GM21367 (cell line): ENCODE data around the gene FRMD5.

Source experiments
- ATAC-seq: cut with Tn5 transposase; IDR thresholded peaks from one replicate; pipeline ENCODE4 v1.9.1; 2021; ENCODE audit not compliant: unreplicated experiment

FRMD5 gene

DNA sequence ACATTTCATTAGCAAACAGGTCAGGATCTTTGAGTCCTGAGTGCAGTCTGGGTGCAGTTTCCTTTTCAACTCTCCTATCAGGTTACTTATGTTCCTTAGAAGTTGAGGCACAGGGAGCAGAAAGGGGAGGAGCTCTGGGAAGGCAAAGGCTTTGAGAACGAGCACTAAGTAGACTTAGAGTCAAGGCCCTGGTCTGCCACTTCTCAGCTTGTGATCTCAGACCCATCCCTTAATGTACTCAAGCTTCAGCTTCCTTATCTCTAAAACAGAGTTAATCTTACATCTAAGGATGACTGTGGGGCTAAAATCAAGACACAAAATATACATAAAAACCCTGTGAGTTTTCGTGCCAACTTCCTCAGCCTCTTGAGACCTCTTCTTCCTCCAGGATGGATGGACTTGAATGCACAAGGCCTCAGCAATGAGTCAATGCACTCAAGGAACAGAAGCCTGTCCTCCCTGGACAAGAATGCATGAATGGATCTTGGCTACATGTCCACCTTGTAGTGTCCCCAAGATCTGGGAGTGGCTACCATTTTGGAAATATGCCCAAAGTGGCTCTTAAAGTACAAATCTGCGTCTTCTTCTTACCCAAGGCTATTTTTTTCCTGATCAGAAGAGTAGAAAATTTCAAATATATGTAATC is 263.2 kb downstream of the FRMD5 start:
- ATAC-seq, result no peak

GRCh38 chr15:43931119-43931518 is 264.0 kb downstream of the FRMD5 start:
- ATAC-seq, result no peak

DNA sequence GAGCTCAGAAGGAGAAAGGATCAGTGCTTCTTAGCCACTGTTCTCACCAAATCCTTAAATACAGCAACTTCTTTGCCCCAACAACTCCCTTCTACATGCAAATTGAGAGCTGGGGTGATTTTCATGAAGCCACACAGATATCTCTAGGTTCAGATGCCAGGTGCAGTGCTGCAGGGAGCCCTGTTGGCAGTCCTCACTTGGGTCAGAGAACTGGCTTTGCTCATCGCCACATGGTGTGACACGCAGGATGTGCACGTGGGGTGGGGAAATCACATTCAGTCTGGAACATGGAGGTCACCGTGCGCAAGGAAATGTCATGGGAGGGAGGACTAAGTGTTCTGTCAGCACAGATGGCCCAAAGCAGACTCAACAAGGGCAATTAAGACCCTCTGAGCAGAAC is 264.5 kb downstream of the FRMD5 start:
- ATAC-seq, result no peak

GRCh38 chr15:43930079-43930478 is 265.0 kb downstream of the FRMD5 start:
- ATAC-seq, result no peak

- ATAC-seq, result no peak
Observed at GRCh38 chr15:43928152-43928551, 266.9 kb downstream of the FRMD5 start.

DNA sequence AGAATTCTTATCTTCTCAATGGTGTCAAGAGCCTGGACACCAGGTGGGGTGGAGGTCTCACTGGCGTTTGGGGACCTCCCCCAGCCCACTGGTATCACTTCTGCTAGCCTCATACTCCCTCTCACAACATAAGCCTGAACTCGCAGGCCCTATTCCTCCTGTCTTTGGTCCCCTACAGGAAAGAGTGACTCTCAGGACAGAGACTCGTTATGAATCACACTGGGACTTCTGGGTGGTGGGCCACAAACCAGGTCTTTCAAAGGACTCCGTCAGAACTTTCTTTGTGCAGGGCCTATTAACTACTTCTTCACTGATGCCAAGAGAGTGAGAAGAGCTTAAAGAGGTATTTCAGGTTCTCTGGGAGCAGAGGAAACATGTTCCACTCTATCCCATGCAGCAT is 267.9 kb downstream of the FRMD5 start:
- ATAC-seq, result no peak

GRCh38 chr15:43923553-43923952 is 271.5 kb downstream of the FRMD5 start:
- no peak for ATAC-seq

DNA sequence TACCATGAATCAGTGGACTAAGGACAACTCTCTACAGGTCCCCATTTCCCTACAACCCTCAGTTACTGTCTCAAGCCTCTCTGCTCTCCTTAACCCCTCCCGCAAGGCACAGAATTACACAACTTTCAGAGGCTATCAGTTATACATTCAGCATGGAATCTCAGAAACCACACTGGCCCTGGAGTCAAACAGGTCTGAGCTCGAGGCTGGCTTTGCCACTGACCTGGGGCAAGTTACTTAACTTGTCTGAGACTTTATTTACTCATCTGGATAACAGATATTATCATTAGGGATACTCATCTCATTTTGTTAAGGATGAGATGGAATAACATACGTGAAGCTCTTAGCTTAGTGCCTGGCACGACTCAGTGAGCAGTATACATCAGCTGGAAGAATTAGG is 273.1 kb downstream of the FRMD5 start:
- ATAC-seq, result no peak

GRCh38 chr15:43920815-43921214 is 274.3 kb downstream of the FRMD5 start:
- no peak for ATAC-seq

DNA sequence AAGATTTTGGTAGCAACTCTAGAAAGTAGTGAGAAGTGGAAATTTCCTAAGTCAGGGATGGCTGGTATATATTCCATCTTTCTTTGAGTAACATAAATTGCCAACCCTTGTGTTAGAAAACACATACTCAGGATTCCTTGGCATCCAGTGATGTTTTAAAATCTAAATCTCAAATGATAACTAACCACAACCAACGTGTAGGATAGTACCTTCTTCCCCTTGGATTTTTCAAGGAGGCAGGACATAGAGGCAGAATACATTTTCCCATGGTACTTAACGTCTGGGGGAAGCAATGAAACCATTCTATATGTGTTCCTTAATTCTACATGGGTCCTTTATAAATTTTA is 274.8 kb downstream of the FRMD5 start:
- no peak for ATAC-seq

DNA sequence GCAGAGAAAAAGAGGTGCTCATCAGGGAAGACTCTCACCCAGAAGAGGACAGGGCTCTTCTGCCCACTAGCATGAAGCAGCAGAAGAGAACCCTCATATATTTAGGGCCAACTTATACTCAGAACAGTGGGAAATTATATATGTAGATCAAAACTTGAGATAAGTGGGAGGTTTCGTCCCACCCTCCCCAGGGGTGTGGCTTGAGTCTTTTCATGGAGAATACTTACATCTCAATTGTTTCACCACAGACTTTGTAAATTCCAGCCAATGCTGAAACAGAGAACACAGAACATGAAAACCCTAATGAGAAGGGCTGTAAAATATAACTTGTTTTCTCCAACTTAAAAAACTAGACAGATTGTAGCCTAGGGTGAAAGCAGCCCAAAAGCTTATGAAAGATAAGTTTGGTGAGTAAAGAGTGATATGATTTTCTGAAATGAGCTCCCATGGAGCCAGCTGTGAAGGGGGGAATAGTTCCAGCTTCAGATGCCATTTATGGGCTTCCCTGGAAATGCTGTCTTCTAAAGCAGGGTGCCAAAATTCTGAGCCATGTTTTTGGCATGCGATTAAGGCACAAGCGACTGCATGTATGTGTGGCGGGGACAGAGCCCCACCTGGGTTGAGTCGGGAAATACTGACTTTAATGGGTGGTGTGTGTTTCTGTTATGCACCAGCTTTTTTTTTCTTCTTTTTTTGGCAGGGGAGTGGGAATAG is 275.4 kb downstream of the FRMD5 start:
- ATAC-seq, result no peak

DNA sequence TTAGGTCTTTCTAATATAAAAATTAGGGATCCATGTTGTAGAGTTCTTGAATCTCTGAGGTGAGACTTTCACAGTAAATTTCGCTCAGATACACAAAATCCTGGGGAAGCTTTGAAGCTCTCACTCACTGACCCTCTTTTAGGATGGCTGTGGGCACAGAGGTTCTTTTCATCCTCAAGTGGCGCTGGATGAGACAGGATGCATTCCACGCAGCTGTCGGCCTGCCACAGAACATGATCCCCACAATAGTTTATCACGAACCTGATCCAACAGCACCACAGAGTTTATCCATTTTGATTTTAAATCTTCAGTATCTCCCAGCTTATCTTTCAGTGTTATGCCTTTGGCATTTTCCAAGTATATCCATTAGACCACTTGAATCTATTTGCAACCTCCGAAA is 276.4 kb downstream of the FRMD5 start:
- ATAC-seq, result no peak

DNA sequence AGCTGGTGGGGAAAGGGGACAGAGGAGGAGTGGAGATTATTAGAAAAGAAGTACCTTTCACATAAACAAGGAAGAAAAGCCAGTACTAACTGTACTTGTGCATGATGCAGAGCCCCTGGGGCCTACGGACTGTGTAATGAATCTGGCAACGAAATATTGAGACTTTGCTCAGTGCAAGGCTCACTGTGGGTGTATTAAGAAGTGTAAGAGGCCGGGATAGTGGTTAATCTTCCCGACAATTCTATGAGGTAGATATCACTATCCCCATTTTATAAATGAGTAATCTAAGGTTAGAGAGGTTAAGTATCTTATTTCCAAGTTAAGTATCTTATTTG is 278.8 kb downstream of the FRMD5 start:
- no peak for ATAC-seq

GRCh38 chr15:43915631-43916325 is 279.3 kb downstream of the FRMD5 start:
- no peak for ATAC-seq

GRCh38 chr15:43913941-43914340 is 281.1 kb downstream of the FRMD5 start:
- no peak for ATAC-seq

GRCh38 chr15:43913026-43913780 is 281.9 kb downstream of the FRMD5 start:
- ATAC-seq, result no peak

DNA sequence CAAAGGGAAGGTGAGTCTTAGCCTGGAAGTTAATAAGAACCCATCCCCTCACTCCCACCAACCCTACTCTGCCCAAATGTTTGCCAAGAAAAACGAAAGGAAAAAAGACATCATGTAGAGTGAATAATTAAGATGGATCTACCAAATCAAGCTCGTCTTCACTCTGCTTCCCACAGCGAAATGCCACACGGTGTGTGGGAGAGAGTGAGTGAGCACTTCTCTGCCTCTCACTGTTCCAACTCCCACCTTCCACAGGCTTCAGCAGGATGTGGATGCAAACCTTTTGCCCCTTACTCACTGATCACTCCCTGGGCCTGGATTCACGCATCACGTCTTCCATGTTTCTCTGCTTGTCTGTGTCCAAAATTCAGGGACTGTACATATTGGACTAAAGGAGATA is 282.9 kb downstream of the FRMD5 start:
- ATAC-seq, result no peak

DNA sequence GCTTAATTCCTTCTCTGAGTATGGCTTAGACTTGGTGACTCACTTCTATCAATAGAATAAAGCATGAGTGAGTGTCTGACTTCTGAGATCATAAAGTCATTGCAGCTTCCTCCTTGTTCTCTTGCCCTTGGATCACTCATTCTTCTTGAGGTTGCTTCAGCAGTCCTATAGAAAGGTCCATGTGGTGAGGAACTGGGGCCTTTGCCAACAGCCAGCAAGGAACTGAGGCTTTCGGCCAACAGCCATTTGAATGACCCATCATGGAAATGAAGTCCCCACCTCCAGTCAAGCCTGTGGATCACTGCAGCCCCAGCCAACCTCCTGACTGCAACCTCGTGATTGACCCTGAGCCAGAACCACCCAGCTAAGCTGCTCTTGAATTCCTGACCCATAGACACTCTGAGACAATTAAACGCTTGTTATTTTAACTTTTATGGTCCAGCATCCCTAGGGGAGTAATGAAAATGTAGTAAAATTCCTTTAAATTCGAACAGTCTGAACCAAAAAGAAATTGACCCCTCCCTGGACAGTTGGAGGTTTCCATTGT is 283.8 kb downstream of the FRMD5 start:
- ATAC-seq, result no peak

DNA sequence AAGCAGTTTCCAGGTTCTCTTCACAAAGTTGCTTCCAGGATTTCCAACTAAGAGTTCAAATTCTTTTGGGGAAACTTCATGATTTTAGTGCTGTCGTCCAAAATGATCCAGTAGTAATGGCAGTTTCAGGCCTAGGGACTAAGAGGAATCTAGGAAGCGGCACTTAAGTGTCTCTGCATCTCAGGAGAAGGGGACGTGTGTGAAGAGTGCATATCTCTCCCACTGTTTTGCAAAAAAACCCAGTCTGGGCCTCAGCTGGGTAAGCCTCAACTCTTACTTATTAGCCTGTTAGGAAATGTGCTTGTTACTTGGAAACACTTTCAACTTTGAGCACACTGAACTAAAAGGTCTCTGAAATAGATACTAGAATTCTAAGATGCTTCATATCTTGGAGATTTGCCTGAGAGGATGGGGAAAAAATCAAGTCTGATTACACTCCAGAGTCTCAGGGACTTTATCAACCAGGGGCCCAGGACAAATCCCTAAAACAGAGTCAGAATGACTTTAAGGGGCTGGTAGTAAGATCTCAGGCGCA is 286.5 kb downstream of the FRMD5 start:
- ATAC-seq, result no peak

DNA sequence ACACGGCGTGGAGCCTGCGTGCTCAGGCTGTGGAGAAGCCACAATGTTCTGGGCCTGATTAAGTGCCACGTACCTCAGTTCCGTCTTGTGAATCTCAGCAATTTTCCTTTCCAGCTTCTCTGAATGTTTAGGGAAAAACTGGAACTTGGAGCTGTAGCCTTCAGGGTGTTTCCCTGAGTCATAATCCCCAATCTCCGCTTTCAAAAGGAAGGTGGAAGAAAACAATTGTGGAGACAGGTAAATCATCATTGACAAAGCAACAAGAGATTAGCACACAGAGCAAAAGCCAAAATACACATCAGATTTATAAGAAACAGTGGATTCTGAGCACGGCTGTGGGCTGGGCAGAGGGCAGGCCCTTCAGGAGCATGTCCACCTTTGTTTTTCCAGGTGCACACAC is 289.3 kb downstream of the FRMD5 start:
- no peak for ATAC-seq

DNA sequence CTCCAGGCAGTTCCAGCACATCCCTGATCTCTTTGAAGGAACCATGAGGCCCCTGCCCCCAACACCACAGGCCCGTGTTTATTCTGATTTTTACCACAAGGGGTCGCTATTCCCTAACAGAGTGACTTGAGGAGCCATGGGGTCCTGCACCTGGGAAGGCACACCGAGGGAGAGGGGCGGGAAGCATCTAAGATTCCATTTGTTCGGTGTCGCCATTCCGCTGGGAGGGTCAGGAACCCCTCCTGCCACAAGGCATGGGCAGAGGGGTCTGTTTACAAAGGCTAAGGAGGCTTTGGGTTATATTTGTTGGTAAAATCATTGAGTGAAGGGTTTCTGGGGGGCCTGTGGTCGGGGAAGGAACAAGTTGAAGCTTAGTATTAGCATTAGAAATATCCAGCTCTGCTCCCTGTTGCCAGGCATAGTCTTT is 291.2 kb downstream of the FRMD5 start:
- no peak for ATAC-seq
